Common myeloid progenitor, CD34-positive (primary cell): ENCODE data around the gene CRACDL.
A peak's percentile ranks its signal among the peaks of the same experiment; 100 is the strongest.

ENCODE experiments used
- CTCF ChIA-PET: fragments of 350-600 bp; sonication (Branson Sonifier 250); formaldehyde crosslinking; loops from one replicate; lab custom pipeline; 2021; ENCODE audit warnings: antibody characterized with exemption; lab: Charles Lee
- POLR2A ChIA-PET: fragments of 350-600 bp; sonication (Branson Sonifier 250); formaldehyde crosslinking; loops from one replicate; lab custom pipeline; 2021; ENCODE audit warnings: antibody characterized with exemption; lab: Charles Lee
- DNase-seq, 3 donors: peaks; one replicate each; pipeline versions ENCODE4 v3.0.0 to v3.0.0-alpha.2; 2013
- H3K27ac ChIP-seq, 2 experiments: 1 replicate in 1 of 2; 2 replicates in 1 of 2; pipeline ENCODE4 v1.7.0; 2013; ENCODE audit warnings: inconsistent platforms in 2 of 2, low read length in 2 of 2, mild to moderate bottlenecking in 2 of 2, low read depth in 1 of 2, moderate library complexity in 1 of 2; ENCODE audit not compliant: severe bottlenecking in 2 of 2, insufficient read depth in 1 of 2, poor library complexity in 1 of 2
- H3K27me3 ChIP-seq, 5 experiments: replicated peaks in 2 of 5; 1 replicate in 3 of 5; 2 replicates in 2 of 5; pipeline versions ENCODE4 v1.6.1 to v1.7.0; 2013; ENCODE audit warnings: low read length in 4 of 5, mild to moderate bottlenecking in 2 of 5, moderate library complexity in 2 of 5, inconsistent platforms in 1 of 5; ENCODE audit not compliant: insufficient read depth in 5 of 5, control insufficient read depth in 4 of 5
- H3K36me3 ChIP-seq, 4 experiments: 1 replicate in 2 of 4; 2 replicates in 2 of 4; pipeline versions ENCODE4 v1.6.1 to v1.7.0; 2013; ENCODE audit warnings: low read length in 3 of 4, control low read depth in 1 of 4, mild to moderate bottlenecking in 1 of 4; ENCODE audit not compliant: control insufficient read depth in 4 of 4, insufficient read depth in 4 of 4
- H3K4me1 ChIP-seq, 4 experiments: 1 replicate in 3 of 4; 2 replicates in 1 of 4; pipeline versions ENCODE4 v1.6.1 to v1.7.1; 2013; ENCODE audit warnings: low read length in 3 of 4, mild to moderate bottlenecking in 3 of 4, control low read depth in 1 of 4, inconsistent platforms in 1 of 4, moderate library complexity in 1 of 4; ENCODE audit not compliant: control insufficient read depth in 4 of 4, insufficient read depth in 4 of 4; ENCODE audit errors: control extremely low read depth in 1 of 4
- H3K4me3 ChIP-seq, 7 experiments: 1 replicate in 4 of 7; 2 replicates in 3 of 7; pipeline versions ENCODE4 v1.5.1 to v1.7.0; 2013; ENCODE audit warnings: mild to moderate bottlenecking in 7 of 7, low read length in 6 of 7, moderate library complexity in 6 of 7, inconsistent platforms in 2 of 7, low read depth in 2 of 7, control low read depth in 1 of 7; ENCODE audit not compliant: insufficient read depth in 4 of 7, control insufficient read depth in 1 of 7; ENCODE audit errors: extremely low read depth in 1 of 7
- H3K9me3 ChIP-seq, 5 experiments: 1 replicate in 4 of 5; 2 replicates in 1 of 5; pipeline versions ENCODE4 v1.6.1 to v1.7.1; 2013; ENCODE audit warnings: low read length in 4 of 5, mild to moderate bottlenecking in 2 of 5, inconsistent platforms in 1 of 5, low read depth in 1 of 5, moderate library complexity in 1 of 5; ENCODE audit not compliant: control insufficient read depth in 4 of 5, insufficient read depth in 2 of 5; ENCODE audit errors: control extremely low read depth in 1 of 5
- WGBS: methylation state at CpG from one replicate; pipeline ENCODE4 v1.1.5; 2013; ENCODE audit not compliant: insufficient coverage; 5-methylcytosine and 5-hydroxymethylcytosine counted together

The CRACDL gene

GRCh38 chr2:98768384-98769113, 167.5 kb downstream of the CRACDL start:
- Histone ChIP-seq H3K27ac (no peak overlapping the region), H3K4me1 (peaks cover 12 to 78% (median 49%) of the 10 kb centered on the region in 4 experiments), H3K27me3 (no peaks in the 10 kb centered on the region), H3K36me3 (no peaks in the 10 kb centered on the region), H3K4me3 (peak overlapping the region in 1 of 7 experiments; percentile 2), H3K9me3 (no peaks in the 10 kb centered on the region)
- ChIA-PET CTCF (interaction anchor here (0.8 to 1.6 kb wide), 4 partner anchors 10 to 59 kb away, joined by 3 to 7 read pairs (median 3); partner anchors contain the start of gene MGAT4A), POLR2A (interaction anchor here (0.7 kb wide), 1 partner anchor 56 kb away, joined by 3 read pairs; no protein-coding TSS in a partner anchor)
- WGBS: 55% methylated on average over 4 of the region's 7 CpGs
- DNase-seq: peak in 2 of 3 donors; percentile 37 to 41

GRCh38 chr2:98764499-98764898, 171.5 kb downstream of the CRACDL start:
- Histone ChIP-seq H3K9me3 (no peaks in the 10 kb centered on the region), H3K4me3 (no peak overlapping the region), H3K4me1 (peaks cover 12 to 83% (median 55%) of the 10 kb centered on the region in 4 experiments), H3K27ac (no peak overlapping the region), H3K27me3 (no peaks in the 10 kb centered on the region), H3K36me3 (no peaks in the 10 kb centered on the region)
- DNase-seq: peak in 2 of 3 donors; percentile 31 to 43
- WGBS: 77% methylated on average over 3 of the region's 4 CpGs
- ChIA-PET POLR2A (no interaction called here), CTCF (interaction anchor here (0.6 to 0.9 kb wide), 2 partner anchors 11 to 1022 kb away, joined by 3 to 4 read pairs; no protein-coding TSS in a partner anchor)

- Histone ChIP-seq H3K36me3 (no peaks in the 10 kb centered on the region), H3K4me3 (no peak overlapping the region), H3K27me3 (no peaks in the 10 kb centered on the region), H3K9me3 (no peaks in the 10 kb centered on the region), H3K27ac (no peak overlapping the region), H3K4me1 (peaks cover 17 to 83% (median 55%) of the 10 kb centered on the region in 4 experiments)
- POLR2A ChIA-PET: no interaction called here
- CTCF ChIA-PET: no interaction called here
- DNase-seq: no peak
- 100% methylated on average over 3 of the region's 6 CpGs for WGBS
These were observed 172.6 kb downstream of the CRACDL start for GRCh38 chr2:98763209-98763951.

GRCh38 chr2:98761909-98762308, 174.1 kb downstream of the CRACDL start:
- 75% methylated on average over 5 of the region's 6 CpGs for WGBS
- CTCF ChIA-PET: no interaction called here
- Histone ChIP-seq H3K4me3 (no peak overlapping the region), H3K27ac (no peak overlapping the region), H3K36me3 (no peaks in the 10 kb centered on the region), H3K27me3 (no peaks in the 10 kb centered on the region), H3K9me3 (no peaks in the 10 kb centered on the region), H3K4me1 (peaks cover 23 to 87% (median 66%) of the 10 kb centered on the region in 4 experiments)
- no peak for DNase-seq
- POLR2A ChIA-PET: no interaction called here

GRCh38 chr2:98761267-98761781, 174.7 kb downstream of the CRACDL start:
- Histone ChIP-seq H3K36me3 (no peaks in the 10 kb centered on the region), H3K4me3 (no peak overlapping the region), H3K9me3 (no peaks in the 10 kb centered on the region), H3K27ac (no peak overlapping the region), H3K27me3 (no peaks in the 10 kb centered on the region), H3K4me1 (peaks cover 21 to 83% (median 67%) of the 10 kb centered on the region in 4 experiments)
- POLR2A ChIA-PET: no interaction called here
- CTCF ChIA-PET: no interaction called here
- DNase-seq: no peak
- 96% methylated on average over 9 of the region's 9 CpGs for WGBS

- Histone ChIP-seq H3K4me3 (peak overlapping the region in 1 of 7 experiments; percentile 10), H3K27ac (no peak overlapping the region), H3K36me3 (no peaks in the 10 kb centered on the region), H3K27me3 (no peaks in the 10 kb centered on the region), H3K4me1 (peaks cover 21 to 73% (median 58%) of the 10 kb centered on the region in 4 experiments), H3K9me3 (no peaks in the 10 kb centered on the region)
- peak in 1 of 3 donors; percentile 29 for DNase-seq
- 40% methylated on average over 6 of the region's 6 CpGs for WGBS
- ChIA-PET CTCF (interaction anchor here (1.1 to 1.3 kb wide), 2 partner anchors 25 to 66 kb away, joined by 3 to 4 read pairs; no protein-coding TSS in a partner anchor), POLR2A (interaction anchor here (0.5 kb wide), 1 partner anchor 96 kb away, joined by 4 read pairs; no protein-coding TSS in a partner anchor)
These were observed 176.0 kb downstream of the CRACDL start for GRCh38 chr2:98759827-98760625.
